LNCAP (cell line): ENCODE data around the gene CDC14B.

Source experiments
- CTCF ChIP-seq: fragments of 450-650 bp; IDR thresholded peaks from 2 replicates; pipeline ENCODE4 v1.5.1; 2017; ENCODE audit warnings: mild to moderate bottlenecking

Gene CDC14B

GRCh38 chr9:96574455-96574854 lies 45.2 kb downstream of the CDC14B start:
- TF ChIP-seq CTCF, result no peak

GRCh38 chr9:96567203-96567700 lies 52.4 kb downstream of the CDC14B start:
- no peak for TF ChIP-seq CTCF

GRCh38 chr9:96566498-96567202 lies 53.0 kb downstream of the CDC14B start:
- peak; percentile 31; the same call in 1 of the 2 replicates for TF ChIP-seq CTCF

GRCh38 chr9:96565671-96566497 lies 53.8 kb downstream of the CDC14B start:
- TF ChIP-seq CTCF, result no peak

GRCh38 chr9:96564217-96564616 lies 55.4 kb downstream of the CDC14B start:
- no peak for TF ChIP-seq CTCF

- no peak for TF ChIP-seq CTCF
Measured at GRCh38 chr9:96559339-96559943, 60.2 kb downstream of the CDC14B start.

- TF ChIP-seq CTCF, result no peak
Measured at GRCh38 chr9:96557921-96558320, 61.7 kb downstream of the CDC14B start.
